HepG2 (cell line): ENCODE measurements around the gene TOMM6. TPM values are rescaled to one million over a fixed set of nuclear protein-coding genes. Genes with fewer than 3 reads are reported as not detected.

Experiments used
- ATAC-seq: fragments of 200-7000 bp; cut with Tn5 transposase; 3 replicates; pipeline ENCODE4 v1.9.1; 2020; ENCODE audit warnings: mild to moderate bottlenecking, moderate library complexity
- BruUV-seq: library from RNA; stranded (reverse); fragments of 400-500 nt; replicated peaks from 2 replicates; lab custom pipeline; 2021; lab: Mats Ljungman, UMichigan
- CTCF ChIA-PET: fragments of 300-600 bp; formaldehyde crosslinking; extraction: SDS; loops from one replicate; lab custom pipeline; 2021; ENCODE audit warnings: low total read pairs, inconsistent platforms, low intra/inter-chr PET ratio; lab: Yijun Ruan, JAX
- POLR2A ChIA-PET: fragments of 350-600 bp; sonication (Branson Sonifier 250); formaldehyde crosslinking; loops from one replicate; lab custom pipeline; 2020; ENCODE audit warnings: antibody characterized with exemption, inconsistent platforms; lab: Yijun Ruan, JAX
- DNase-seq: peaks from one replicate; pipeline ENCODE4 v3.0.0-alpha.2; 2015; ENCODE audit warnings: low spot score
- FAIRE-seq: peaks from 3 replicates; lab custom pipeline; 2011; peaks lifted over from hg19 to GRCh38; lab: Jason Lieb, UNC
- H2AFZ ChIP-seq: one replicate; pipeline ENCODE4 v1.6.1; 2011; ENCODE audit warnings: low read length, inconsistent platforms
- H3K27ac ChIP-seq: fragments of 300-600 bp; 3 replicates; pipeline ENCODE4 v1.8.0; 2011; ENCODE audit warnings: mixed run types, mild to moderate bottlenecking, mixed read lengths, low read length, inconsistent platforms; ENCODE audit not compliant: insufficient read depth; ENCODE audit errors: extremely low read length
- H3K27me3 ChIP-seq, 2 experiments: fragments of 200-600 bp in 1 of 2; 2 replicates in 1 of 2; 3 replicates in 1 of 2; pipeline versions ENCODE4 v1.6.0 to v1.8.0; 2011; ENCODE audit warnings: low read length in 2 of 2, mild to moderate bottlenecking in 2 of 2, moderate library complexity in 2 of 2, inconsistent platforms in 1 of 2; ENCODE audit not compliant: insufficient read depth in 2 of 2, control insufficient read depth in 1 of 2
- H3K36me3 ChIP-seq, 2 experiments: fragments of 200-600 bp in 1 of 2; replicated peaks in 1 of 2; 2 replicates in 1 of 2; 3 replicates in 1 of 2; pipeline versions ENCODE4 v1.5.1 to v1.8.0; 2011; ENCODE audit warnings: low read length in 2 of 2, inconsistent platforms in 1 of 2; ENCODE audit not compliant: insufficient read depth in 2 of 2, control insufficient read depth in 1 of 2
- H3K4me1 ChIP-seq: 2 replicates; pipeline ENCODE4 v1.5.1; 2012; ENCODE audit warnings: low read length, inconsistent platforms; ENCODE audit not compliant: insufficient read depth
- H3K4me2 ChIP-seq: 2 replicates; pipeline ENCODE4 v1.6.0; 2011; ENCODE audit warnings: low read depth, low read length, inconsistent platforms
- H3K4me3 ChIP-seq, 3 experiments: fragments of 200-600 bp in 1 of 3; sonication (generic), shearing (Covaris generic) in 1 of 3; replicated peaks in 1 of 3; 2 replicates each; pipeline ENCODE4 v1.5.1; 2011 to 2016; ENCODE audit warnings: low read length in 3 of 3, inconsistent platforms in 2 of 3, low read depth in 2 of 3, mild to moderate bottlenecking in 2 of 3, control low read depth in 1 of 3, mixed read lengths in 1 of 3; ENCODE audit not compliant: insufficient read depth in 1 of 3
- H3K79me2 ChIP-seq: one replicate; pipeline ENCODE4 v1.6.1; 2011; ENCODE audit warnings: low read length, inconsistent platforms; ENCODE audit not compliant: insufficient read depth
- H3K9ac ChIP-seq: 2 replicates; pipeline ENCODE4 v1.6.0; 2011; ENCODE audit warnings: mild to moderate bottlenecking, low read depth, low read length, inconsistent platforms; ENCODE audit not compliant: insufficient read depth
- H3K9me3 ChIP-seq: 2 replicates; pipeline ENCODE4 v1.5.1; 2012; ENCODE audit warnings: mild to moderate bottlenecking, low read length
- H4K20me1 ChIP-seq: 2 replicates; pipeline ENCODE4 v1.6.0; 2011; ENCODE audit warnings: inconsistent platforms, mild to moderate bottlenecking, low read length, moderate library complexity; ENCODE audit not compliant: insufficient read depth
- CBX5 ChIP-seq: sonication (generic); formaldehyde crosslinking; IDR thresholded peaks from 2 replicates; pipeline ENCODE4 v1.4.0; 2020; ENCODE audit warnings: missing genetic modification reagents, borderline replicate concordance
- EEA1 ChIP-seq: sonication (generic); formaldehyde crosslinking; IDR thresholded peaks from 2 replicates; pipeline ENCODE4 v1.5.1; 2020; ENCODE audit warnings: mild to moderate bottlenecking, missing genetic modification reagents, borderline replicate concordance
- NRL ChIP-seq: sonication (generic); formaldehyde crosslinking; IDR thresholded peaks from 2 replicates; pipeline ENCODE4 v1.5.0; 2020; ENCODE audit warnings: missing genetic modification reagents, mild to moderate bottlenecking, moderate library complexity, borderline replicate concordance
- SALL1 ChIP-seq: sonication (generic); formaldehyde crosslinking; IDR thresholded peaks from 2 replicates; pipeline ENCODE4 v1.8.0; 2022; ENCODE audit warnings: mild to moderate bottlenecking, missing genetic modification reagents
- SALL2 ChIP-seq: sonication (generic); formaldehyde crosslinking; IDR thresholded peaks from 2 replicates; pipeline ENCODE4 v1.8.1; 2023; ENCODE audit warnings: mild to moderate bottlenecking, missing genetic modification reagents, inconsistent platforms
- SP4 ChIP-seq: sonication (generic); formaldehyde crosslinking; IDR thresholded peaks from 2 replicates; pipeline ENCODE4 v1.8.1; 2023; ENCODE audit warnings: mild to moderate bottlenecking, missing genetic modification reagents
- XBP1 ChIP-seq: sonication (generic); formaldehyde crosslinking; IDR thresholded peaks from 2 replicates; pipeline ENCODE4 v1.5.0; 2020; ENCODE audit warnings: missing genetic modification reagents
- ZNF10 ChIP-seq: sonication (generic); formaldehyde crosslinking; IDR thresholded peaks from 2 replicates; pipeline ENCODE4 v1.4.0; 2020; ENCODE audit warnings: mild to moderate bottlenecking, low read depth, missing genetic modification reagents, borderline replicate concordance
- ZNF550 ChIP-seq: sonication (generic); formaldehyde crosslinking; IDR thresholded peaks from 2 replicates; pipeline ENCODE4 v1.4.0; 2020; ENCODE audit warnings: mild to moderate bottlenecking, missing genetic modification reagents, borderline replicate concordance
- WGBS: methylation state at CpG from one replicate; pipeline ENCODE4 v1.1.6; 2017; ENCODE audit warnings: low lambda C conversion rate; 5-methylcytosine and 5-hydroxymethylcytosine counted together
- in situ Hi-C: cut with HindIII; loops from 2 replicates; pipeline ENCODE4 v1.10.0; 2017; ENCODE audit warnings: low pct_unique_long_range_greater_than_20kb; ENCODE audit not compliant: extremely low pct_ligation_motif_present
- intact Hi-C: fragments of 100-400 bp; cut with micrococcal nuclease; formaldehyde crosslinking; loops from one replicate; pipeline ENCODE4 v1.10.0; 2022; ENCODE audit not compliant: unreplicated experiment
- polyA plus RNA-seq, 8 experiments: library from polyadenylated mRNA; depleted of rRNA in 3 of 8; stranded (reverse) in 7 of 8; unstranded in 1 of 8; fragments of >200 nt; fragmentation: Illumina TruSeq in 4 of 8; extraction: Trizol in 4 of 8; gene quantifications; 2 replicates each; pipeline versions ENCODE4 v1.2.1 to v1.2.3, GENCODE V29; 2011 to 2016; ENCODE audit warnings: low read depth in 4 of 8, missing spikeins in 1 of 8, mixed read lengths in 1 of 8; ENCODE audit not compliant: insufficient read depth in 1 of 8
- total RNA-seq, 5 experiments: library from RNA; depleted of rRNA; stranded (reverse); fragments of >200 nt; fragmentation: Illumina TruSeq; extraction: Trizol; gene quantifications; 2 replicates each; pipeline ENCODE4 v1.2.3, GENCODE V29; 2016; ENCODE audit warnings: low read depth in 1 of 5
- TF ChIP-seq, protein P1 (sequence below): sonication (generic); formaldehyde crosslinking; IDR thresholded peaks from 2 replicates; pipeline ENCODE4 v1.5.0; 2020; ENCODE audit warnings: missing genetic modification reagents
- TF ChIP-seq, protein P2 (sequence below): fragments of 450-650 bp; IDR thresholded peaks from 2 replicates; pipeline ENCODE4 v1.6.1; 2016
- TF ChIP-seq, protein P3 (sequence below): sonication (generic); formaldehyde crosslinking; IDR thresholded peaks from 2 replicates; pipeline ENCODE4 v1.5.1; 2020; ENCODE audit warnings: mild to moderate bottlenecking, missing genetic modification reagents, borderline replicate concordance

The TOMM6 gene
- total and polyA plus RNA-seq, 2 of the 13 experiments (the other 11 are each of a cell fraction or from before 2014, with no cell fraction given), result 320 to 321 TPM

DNA sequence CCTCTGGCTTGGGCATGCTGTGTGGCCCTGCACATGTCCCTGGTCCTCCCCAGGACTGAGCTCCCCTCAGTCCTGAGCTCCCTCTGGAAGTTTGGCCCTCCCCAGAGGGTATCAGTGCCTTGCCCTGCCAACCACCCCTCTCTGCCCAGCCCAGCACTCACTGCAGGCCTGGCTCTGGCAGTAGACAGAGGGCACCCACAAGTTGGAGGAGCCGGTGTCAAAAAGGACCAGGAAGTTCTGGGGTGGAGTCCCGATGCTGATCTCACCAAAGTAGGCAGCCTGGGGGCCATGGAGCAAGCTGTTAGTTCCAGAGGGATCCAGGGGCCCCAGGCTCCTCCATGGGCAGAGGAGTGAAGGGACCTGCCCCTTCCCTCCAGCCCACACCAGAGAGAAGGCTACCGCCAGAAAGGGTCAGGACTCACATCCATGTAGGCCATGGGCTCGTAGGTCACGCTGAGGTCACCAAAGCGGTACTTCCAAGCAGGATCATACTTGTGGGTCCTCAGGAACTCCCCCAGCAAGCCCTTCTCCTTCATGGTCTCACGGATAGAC is 43.2 kb upstream of the TOMM6 start (continued):
- TF ChIP-seq SALL2 (no peak), SP4 (no peak)
- TF ChIP-seq, protein P1, sequence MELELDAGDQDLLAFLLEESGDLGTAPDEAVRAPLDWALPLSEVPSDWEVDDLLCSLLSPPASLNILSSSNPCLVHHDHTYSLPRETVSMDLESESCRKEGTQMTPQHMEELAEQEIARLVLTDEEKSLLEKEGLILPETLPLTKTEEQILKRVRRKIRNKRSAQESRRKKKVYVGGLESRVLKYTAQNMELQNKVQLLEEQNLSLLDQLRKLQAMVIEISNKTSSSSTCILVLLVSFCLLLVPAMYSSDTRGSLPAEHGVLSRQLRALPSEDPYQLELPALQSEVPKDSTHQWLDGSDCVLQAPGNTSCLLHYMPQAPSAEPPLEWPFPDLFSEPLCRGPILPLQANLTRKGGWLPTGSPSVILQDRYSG (CRISPR knock-in tag), result no peak
- TF ChIP-seq, protein P2, sequence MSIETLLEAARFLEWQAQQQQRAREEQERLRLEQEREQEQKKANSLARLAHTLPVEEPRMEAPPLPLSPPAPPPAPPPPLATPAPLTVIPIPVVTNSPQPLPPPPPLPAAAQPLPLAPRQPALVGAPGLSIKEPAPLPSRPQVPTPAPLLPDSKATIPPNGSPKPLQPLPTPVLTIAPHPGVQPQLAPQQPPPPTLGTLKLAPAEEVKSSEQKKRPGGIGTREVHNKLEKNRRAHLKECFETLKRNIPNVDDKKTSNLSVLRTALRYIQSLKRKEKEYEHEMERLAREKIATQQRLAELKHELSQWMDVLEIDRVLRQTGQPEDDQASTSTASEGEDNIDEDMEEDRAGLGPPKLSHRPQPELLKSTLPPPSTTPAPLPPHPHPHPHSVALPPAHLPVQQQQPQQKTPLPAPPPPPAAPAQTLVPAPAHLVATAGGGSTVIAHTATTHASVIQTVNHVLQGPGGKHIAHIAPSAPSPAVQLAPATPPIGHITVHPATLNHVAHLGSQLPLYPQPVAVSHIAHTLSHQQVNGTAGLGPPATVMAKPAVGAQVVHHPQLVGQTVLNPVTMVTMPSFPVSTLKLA, result no peak

DNA sequence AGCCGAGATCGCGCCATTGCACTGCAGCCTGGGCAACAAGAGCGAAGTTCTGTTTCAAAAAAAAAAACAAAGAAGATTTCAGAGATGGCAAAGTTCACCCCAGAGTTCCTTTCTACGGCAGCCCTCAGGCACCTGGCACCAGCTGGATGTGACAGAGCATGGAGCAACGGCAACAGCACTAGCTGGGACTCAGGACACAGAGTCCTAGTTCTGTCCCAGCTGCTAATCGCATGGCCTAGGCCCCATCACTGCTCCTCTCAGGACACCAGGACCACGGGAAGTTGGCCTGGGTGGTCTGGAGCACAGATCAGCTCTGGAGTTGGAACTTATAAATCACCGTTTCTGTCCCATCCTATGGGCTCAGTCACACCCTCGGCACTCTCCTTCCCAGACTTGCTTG is 41.4 kb upstream of the TOMM6 start:
- Histone ChIP-seq H3K4me1 (peaks cover 86% of the 10 kb centered on the region), H3K9ac (peak overlapping the region; percentile 74), H3K27ac (peak overlapping the region; percentile 91), H3K4me3 (peak overlapping the region in 1 of 3 experiments; percentile 24; a peak in 1 of 6 replicates), H3K4me2 (peak overlapping the region; percentile 88), H2AFZ (no peak overlapping the region), H4K20me1 (no peaks in the 10 kb centered on the region), H3K79me2 (no peaks in the 10 kb centered on the region), H3K36me3 (no peaks in the 10 kb centered on the region), H3K9me3 (no peaks in the 10 kb centered on the region), H3K27me3 (no peaks in the 10 kb centered on the region)
- FAIRE-seq (no peak), ATAC-seq (no peak), DNase-seq (no peak)
- ChIA-PET CTCF (no interaction called here), POLR2A (interaction anchor here (0.7 to 7.2 kb wide), 5 partner anchors 11 to 391 kb away, joined by 3 to 120 read pairs (median 5); partner anchors contain the start of genes TFEB and TOMM6)
- intact Hi-C loops, result no loop called here
- whole genome bisulfite sequencing, result 85% methylated on average over 10 of the region's 10 CpGs
- in situ Hi-C loops, result no loop called here
- no TSS peak for BruUV-seq
- TF ChIP-seq, protein P3, sequence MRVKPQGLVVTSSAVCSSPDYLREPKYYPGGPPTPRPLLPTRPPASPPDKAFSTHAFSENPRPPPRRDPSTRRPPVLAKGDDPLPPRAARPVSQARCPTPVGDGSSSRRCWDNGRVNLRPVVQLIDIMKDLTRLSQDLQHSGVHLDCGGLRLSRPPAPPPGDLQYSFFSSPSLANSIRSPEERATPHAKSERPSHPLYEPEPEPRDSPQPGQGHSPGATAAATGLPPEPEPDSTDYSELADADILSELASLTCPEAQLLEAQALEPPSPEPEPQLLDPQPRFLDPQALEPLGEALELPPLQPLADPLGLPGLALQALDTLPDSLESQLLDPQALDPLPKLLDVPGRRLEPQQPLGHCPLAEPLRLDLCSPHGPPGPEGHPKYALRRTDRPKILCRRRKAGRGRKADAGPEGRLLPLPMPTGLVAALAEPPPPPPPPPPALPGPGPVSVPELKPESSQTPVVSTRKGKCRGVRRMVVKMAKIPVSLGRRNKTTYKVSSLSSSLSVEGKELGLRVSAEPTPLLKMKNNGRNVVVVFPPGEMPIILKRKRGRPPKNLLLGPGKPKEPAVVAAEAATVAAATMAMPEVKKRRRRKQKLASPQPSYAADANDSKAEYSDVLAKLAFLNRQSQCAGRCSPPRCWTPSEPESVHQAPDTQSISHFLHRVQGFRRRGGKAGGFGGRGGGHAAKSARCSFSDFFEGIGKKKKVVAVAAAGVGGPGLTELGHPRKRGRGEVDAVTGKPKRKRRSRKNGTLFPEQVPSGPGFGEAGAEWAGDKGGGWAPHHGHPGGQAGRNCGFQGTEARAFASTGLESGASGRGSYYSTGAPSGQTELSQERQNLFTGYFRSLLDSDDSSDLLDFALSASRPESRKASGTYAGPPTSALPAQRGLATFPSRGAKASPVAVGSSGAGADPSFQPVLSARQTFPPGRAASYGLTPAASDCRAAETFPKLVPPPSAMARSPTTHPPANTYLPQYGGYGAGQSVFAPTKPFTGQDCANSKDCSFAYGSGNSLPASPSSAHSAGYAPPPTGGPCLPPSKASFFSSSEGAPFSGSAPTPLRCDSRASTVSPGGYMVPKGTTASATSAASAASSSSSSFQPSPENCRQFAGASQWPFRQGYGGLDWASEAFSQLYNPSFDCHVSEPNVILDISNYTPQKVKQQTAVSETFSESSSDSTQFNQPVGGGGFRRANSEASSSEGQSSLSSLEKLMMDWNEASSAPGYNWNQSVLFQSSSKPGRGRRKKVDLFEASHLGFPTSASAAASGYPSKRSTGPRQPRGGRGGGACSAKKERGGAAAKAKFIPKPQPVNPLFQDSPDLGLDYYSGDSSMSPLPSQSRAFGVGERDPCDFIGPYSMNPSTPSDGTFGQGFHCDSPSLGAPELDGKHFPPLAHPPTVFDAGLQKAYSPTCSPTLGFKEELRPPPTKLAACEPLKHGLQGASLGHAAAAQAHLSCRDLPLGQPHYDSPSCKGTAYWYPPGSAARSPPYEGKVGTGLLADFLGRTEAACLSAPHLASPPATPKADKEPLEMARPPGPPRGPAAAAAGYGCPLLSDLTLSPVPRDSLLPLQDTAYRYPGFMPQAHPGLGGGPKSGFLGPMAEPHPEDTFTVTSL (CRISPR knock-in tag), result no peak
- 0 out of 2 replicates have a peak, but pooled peaks have one; percentile 25 for TF ChIP-seq NRL (CRISPR knock-in tag)
- no peak for TF ChIP-seq ZNF550 (CRISPR knock-in tag)
- TF ChIP-seq XBP1, result no peak
- TF ChIP-seq EEA1 (CRISPR knock-in tag), result 0 out of 2 replicates have a peak, but pooled peaks have one; percentile 37
- no peak for TF ChIP-seq ZNF10 (CRISPR knock-in tag)
- TF ChIP-seq CBX5 (CRISPR knock-in tag), result 0 out of 2 replicates have a peak, but pooled peaks have one; percentile 15
- TF ChIP-seq SALL1 (CRISPR knock-in tag), result peak; percentile 39
